Ovary (tissue), 9 donors: ENCODE results near the gene BTC. TPM values are rescaled to one million over a fixed set of nuclear protein-coding genes. Genes with fewer than 3 reads are reported as not detected.

Experiments used
- DNase-seq, 5 donors: peaks; one replicate each; pipeline ENCODE4 v3.0.0-alpha.2; 2019 to 2020
- H3K27ac ChIP-seq, 2 donors: fragments of 200-600 bp; one replicate each; pipeline versions ENCODE4 v1.5.1 to v1.8.0; 2019 to 2022
- H3K27me3 ChIP-seq: fragments of 200-600 bp; one replicate; pipeline ENCODE4 v1.8.0; 2022
- H3K36me3 ChIP-seq: fragments of 200-600 bp; sonication (generic); one replicate; pipeline ENCODE4 v1.5.1; 2019
- H3K4me1 ChIP-seq: one replicate; pipeline ENCODE4 v1.8.1; 2013; ENCODE audit warnings: mild to moderate bottlenecking, moderate library complexity; ENCODE audit not compliant: insufficient read depth
- H3K4me3 ChIP-seq: fragments of 200-600 bp; sonication (generic); one replicate; pipeline ENCODE4 v1.5.1; 2017
- H3K9me3 ChIP-seq, 2 donors: fragments of 200-600 bp in 1 of 2; sonication (generic) in 1 of 2; one replicate each; pipeline versions ENCODE4 v1.5.1 to v1.8.1; 2013 to 2019; ENCODE audit warnings: mild to moderate bottlenecking in 1 of 2, moderate library complexity in 1 of 2
- CTCF ChIP-seq, 3 donors: fragments of 450-650 bp in 2 of 3; fragments of 200-600 bp in 1 of 3; IDR thresholded peaks; one replicate each; pipeline versions ENCODE4 v1.5.1 to v1.8.0; 2016 to 2022; ENCODE audit warnings: antibody characterized with exemption in 3 of 3, mild to moderate bottlenecking in 1 of 3
- EP300 ChIP-seq: sonication (generic); formaldehyde crosslinking; IDR thresholded peaks from one replicate; pipeline ENCODE4 v1.6.1; 2017; ENCODE audit warnings: antibody characterized with exemption
- POLR2A ChIP-seq: fragments of 450-650 bp; IDR thresholded peaks from one replicate; pipeline ENCODE4 v1.6.1; 2017; ENCODE audit warnings: antibody characterized with exemption, mild to moderate bottlenecking, moderate library complexity
- WGBS, 3 donors: extraction: QIAGEN DNeasy Blood & Tissue Kit in 1 of 3; methylation state at CpG; one replicate each; pipeline versions ENCODE4 v1.1.5 to v1.1.7; 2013 to 2017; 5-methylcytosine and 5-hydroxymethylcytosine counted together
- intact Hi-C, 4 donors: fragments of 100-400 bp; cut with DNase I; formaldehyde crosslinking; loops; one replicate each; pipeline versions ENCODE4 v1.11.0 to v1.15.1; 2022 to 2023
- polyA plus RNA-seq, 2 donors: library from polyadenylated mRNA; stranded (reverse); fragments of 200-250 nt in 1 of 2; fragments of 350-450 nt in 1 of 2; fragmentation: Illumina TruSeq in 1 of 2; extraction: RNeasy Lipid Tissue Mini Kit (QIAGEN cat#74804) in 1 of 2; gene quantifications; one replicate each; pipeline ENCODE4 v1.2.3, GENCODE V29; 2013 to 2014
- total RNA-seq, 7 donors: library from RNA; depleted of rRNA in 2 of 7; stranded (reverse); fragments of >200 nt in 2 of 7; fragmentation: NEBNext Ultra II Directional in 3 of 7; extraction: Animal tissue kit (Norgen Biotek cat#: 25700) in 3 of 7; gene quantifications; one replicate each; pipeline versions ENCODE4 v1.1.0 to v1.2.4, GENCODE V29; 2016 to 2023
- donor health status: DM: no; HTN: no; CAD: no; lungs with moderate emphysema.
- donor health status: DM: no; HTN: no; CAD: no.
- donor health status: Bipolar disorder and iron deficiency.
- donor health status: DM: yes; HTN: yes; CAD: no.
- donor health status: DM: no; HTN: no; CAD: no.
- donor health status: DM: yes; HTN: yes; CAD: no.

Gene BTC
- total and polyA plus RNA-seq, 9 donors: 0.24 to 30.0 (median 0.97) TPM

GRCh38 chr4:74790652-74791051, 3.7 kb downstream of the BTC start:
- 87 to 93% (median 88%) methylated on average over 2 of the region's 2 CpGs for WGBS, 3 donors
- no peaks in the 10 kb centered on the region for H3K9me3 ChIP-seq
- peaks cover 3% of the 10 kb centered on the region for H3K4me1 ChIP-seq
- no peak for DNase-seq
- H3K27ac ChIP-seq: no peak overlapping the region
- H3K4me3 ChIP-seq: no peak overlapping the region
- intact Hi-C loops: no loop called here
- H3K27me3 ChIP-seq: no peaks in the 10 kb centered on the region
- H3K36me3 ChIP-seq: no peaks in the 10 kb centered on the region
- TF ChIP-seq CTCF (IDR thresholded peaks at IDR 0.05) (no peak), EP300 (no peak), POLR2A (no peak)

GRCh38 chr4:74789518-74789917, 4.8 kb downstream of the BTC start:
- no peak for DNase-seq
- no peaks in the 10 kb centered on the region for H3K9me3 ChIP-seq
- no peaks in the 10 kb centered on the region for H3K27me3 ChIP-seq
- 37 to 85% (median 85%) methylated on average over 1 of the region's 1 CpG for WGBS, 3 donors
- no peak overlapping the region for H3K4me3 ChIP-seq
- intact Hi-C loops: no loop called here
- H3K27ac ChIP-seq: no peak overlapping the region
- H3K36me3 ChIP-seq: no peaks in the 10 kb centered on the region
- TF ChIP-seq POLR2A (no peak), EP300 (no peak), CTCF (IDR thresholded peaks at IDR 0.05) (no peak)
- peaks cover 3% of the 10 kb centered on the region for H3K4me1 ChIP-seq

- intact Hi-C loops: no loop called here
- no peak for DNase-seq
- Histone ChIP-seq H3K4me1 (no peaks in the 10 kb centered on the region), H3K27ac (no peak overlapping the region), H3K9me3 (no peaks in the 10 kb centered on the region), H3K36me3 (no peaks in the 10 kb centered on the region), H3K27me3 (no peaks in the 10 kb centered on the region), H3K4me3 (no peak overlapping the region)
- no peak for TF ChIP-seq CTCF (IDR thresholded peaks at IDR 0.05)
- TF ChIP-seq EP300: no peak
- TF ChIP-seq POLR2A: no peak
These were observed 16.8 kb downstream of the BTC start for GRCh38 chr4:74777531-74777930.

GRCh38 chr4:74772783-74773182, 21.5 kb downstream of the BTC start:
- H3K4me1 ChIP-seq: no peaks in the 10 kb centered on the region
- intact Hi-C loops: no loop called here
- no peak overlapping the region for H3K27ac ChIP-seq
- no peak for DNase-seq
- no peak overlapping the region for H3K4me3 ChIP-seq
- H3K36me3 ChIP-seq: no peaks in the 10 kb centered on the region
- H3K27me3 ChIP-seq: no peaks in the 10 kb centered on the region
- H3K9me3 ChIP-seq: no peaks in the 10 kb centered on the region
- 70 to 85% (median 85%) methylated on average over 3 of the region's 3 CpGs for WGBS, 3 donors
- TF ChIP-seq POLR2A (no peak), CTCF (IDR thresholded peaks at IDR 0.05) (no peak), EP300 (no peak)

- intact Hi-C loops: no loop called here
- DNase-seq: no peak
- Histone ChIP-seq H3K27ac (no peak overlapping the region), H3K9me3 (no peaks in the 10 kb centered on the region), H3K4me1 (no peaks in the 10 kb centered on the region), H3K4me3 (no peak overlapping the region), H3K36me3 (no peaks in the 10 kb centered on the region), H3K27me3 (no peaks in the 10 kb centered on the region)
- no peak for TF ChIP-seq EP300
- WGBS, 3 donors: 36 to 42% (median 41%) methylated on average over 2 of the region's 2 CpGs
These were observed 22.2 kb downstream of the BTC start for GRCh38 chr4:74772106-74772505.
